OCI-LY1 (cell line): ENCODE data around the gene B4GALT5.
"Not testable (repeated sequence)": the region's sequence is repeated elsewhere in the genome, so short reads cannot be mapped to it uniquely, and the experiment has no call there.

Experiments used
- H2AFZ ChIP-seq: fragments of 200-600 bp; sonication (generic), shearing (Covaris generic); 2 replicates; pipeline ENCODE4 v1.6.0; 2014; ENCODE audit warnings: antibody characterized with exemption, mild to moderate bottlenecking, low read length
- H3F3A ChIP-seq: fragments of 200-600 bp; sonication (generic), shearing (Covaris generic); 2 replicates; pipeline ENCODE4 v1.6.0; 2014; ENCODE audit warnings: mild to moderate bottlenecking, antibody characterized with exemption, low read length, moderate library complexity; ENCODE audit not compliant: insufficient read depth
- H3K27ac ChIP-seq: fragments of 200-600 bp; sonication (generic); 2 replicates; pipeline ENCODE4 v1.5.1; 2014; ENCODE audit warnings: low read length, mixed run types, mild to moderate bottlenecking, low read depth; ENCODE audit not compliant: poor library complexity, severe bottlenecking
- H3K27me3 ChIP-seq: fragments of 200-600 bp; sonication (generic); 2 replicates; pipeline ENCODE4 v1.6.0; 2014; ENCODE audit warnings: antibody characterized with exemption, mild to moderate bottlenecking, low read length, moderate library complexity; ENCODE audit not compliant: insufficient read depth
- H3K36me3 ChIP-seq: fragments of 200-600 bp; sonication (generic); 2 replicates; pipeline ENCODE4 v1.6.1; 2014; ENCODE audit warnings: mild to moderate bottlenecking, antibody characterized with exemption, low read length, moderate library complexity, mixed read lengths; ENCODE audit not compliant: insufficient read depth
- H3K4me1 ChIP-seq: fragments of 200-600 bp; sonication (generic); 2 replicates; pipeline ENCODE4 v1.5.1; 2014; ENCODE audit warnings: mild to moderate bottlenecking, low read length, moderate library complexity; ENCODE audit not compliant: insufficient read depth, severe bottlenecking
- H3K4me2 ChIP-seq: fragments of 200-600 bp; sonication (generic), shearing (Covaris generic); 2 replicates; pipeline ENCODE4 v1.6.1; 2014; ENCODE audit warnings: low read length
- H3K4me3 ChIP-seq: fragments of 200-600 bp; sonication (generic); 2 replicates; pipeline ENCODE4 v1.5.1; 2014; ENCODE audit warnings: low read length, low read depth, mild to moderate bottlenecking, mixed read lengths; ENCODE audit not compliant: poor library complexity, severe bottlenecking
- H3K79me2 ChIP-seq: fragments of 200-600 bp; shearing (Covaris generic); 2 replicates; pipeline ENCODE4 v1.6.1; 2016; ENCODE audit warnings: mixed run types, low read length, mixed read lengths; ENCODE audit not compliant: insufficient read depth
- H3K9ac ChIP-seq: fragments of 200-600 bp; sonication (generic), shearing (Covaris generic); 2 replicates; pipeline ENCODE4 v1.6.1; 2014; ENCODE audit warnings: mild to moderate bottlenecking, low read length, mixed read lengths
- H3K9me2 ChIP-seq: fragments of 200-600 bp; sonication (generic), shearing (Covaris generic); 2 replicates; pipeline ENCODE4 v1.6.1; 2014; ENCODE audit warnings: low read depth, mild to moderate bottlenecking, low read length, mixed read lengths
- H3K9me3 ChIP-seq: fragments of 200-600 bp; shearing (Covaris generic); 2 replicates; pipeline ENCODE4 v1.6.1; 2014; ENCODE audit warnings: low read length, mixed read lengths
- H4K20me1 ChIP-seq: fragments of 200-600 bp; sonication (generic), shearing (Covaris generic); 2 replicates; pipeline ENCODE4 v1.6.0; 2016; ENCODE audit warnings: mild to moderate bottlenecking, low read length; ENCODE audit not compliant: insufficient read depth
- EZH2 ChIP-seq: fragments of 200-600 bp; sonication (generic), shearing (Covaris generic); IDR thresholded peaks from 2 replicates; pipeline ENCODE4 v1.8.0; 2017; ENCODE audit warnings: borderline replicate concordance, mixed run types, mild to moderate bottlenecking, antibody characterized with exemption, low read length, moderate library complexity, mixed read lengths
- TF ChIP-seq, protein P1 (sequence below): fragments of 200-600 bp; sonication (generic), shearing (Covaris generic); IDR thresholded peaks from 2 replicates; pipeline ENCODE4 v1.5.1; 2017; ENCODE audit warnings: mild to moderate bottlenecking, antibody characterized with exemption, low read length, moderate library complexity, mixed read lengths

Gene B4GALT5

DNA sequence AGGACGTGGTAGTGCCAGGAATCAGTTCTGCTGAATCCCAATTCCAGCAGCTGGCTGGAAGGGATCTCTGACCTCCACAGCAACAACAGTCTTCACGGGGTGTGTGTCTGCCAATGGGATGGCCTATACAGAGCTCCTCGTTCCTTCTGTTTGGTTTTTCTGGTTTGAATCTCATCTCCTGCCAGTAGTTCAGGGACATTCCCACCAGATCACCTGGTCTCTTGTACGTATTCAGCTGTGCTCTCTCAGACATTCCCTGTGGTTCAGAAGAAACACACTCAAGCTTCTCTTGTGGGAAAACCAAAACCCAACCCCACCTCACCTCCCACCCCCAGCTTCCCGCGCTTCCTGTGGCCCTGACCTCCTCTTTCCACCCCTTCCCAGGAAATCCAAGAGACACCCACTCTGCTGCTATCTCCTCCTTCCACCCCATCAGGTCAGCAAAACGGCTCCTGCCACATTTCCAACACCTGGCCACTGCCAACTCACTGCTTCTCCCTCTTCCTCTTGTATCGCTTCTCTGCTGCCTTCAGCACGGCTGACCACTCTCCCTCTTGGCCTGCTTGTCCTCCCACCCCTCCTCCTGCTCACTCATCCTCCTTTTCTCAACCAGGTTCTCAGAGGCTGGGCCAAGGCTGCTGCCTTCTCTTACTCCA lies 82.5 kb downstream of the B4GALT5 start:
- Histone ChIP-seq H3K4me2 (peak overlapping the region; percentile 59), H3K4me3 (peak overlapping the region; percentile 25), H2AFZ (no peak overlapping the region), H3K9ac (peak overlapping the region; percentile 52), H3F3A (peaks cover 14% of the 10 kb centered on the region), H3K27me3 (no peaks in the 10 kb centered on the region), H3K36me3 (peaks cover 33% of the 10 kb centered on the region), H3K4me1 (peaks cover 85% of the 10 kb centered on the region), H3K9me3 (peaks cover 7% of the 10 kb centered on the region), H3K79me2 (no peaks in the 10 kb centered on the region), H4K20me1 (no peaks in the 10 kb centered on the region), H3K9me2 (no peaks in the 10 kb centered on the region), H3K27ac (peak overlapping the region; percentile 97)
- no peak for TF ChIP-seq EZH2
- TF ChIP-seq, protein P1, sequence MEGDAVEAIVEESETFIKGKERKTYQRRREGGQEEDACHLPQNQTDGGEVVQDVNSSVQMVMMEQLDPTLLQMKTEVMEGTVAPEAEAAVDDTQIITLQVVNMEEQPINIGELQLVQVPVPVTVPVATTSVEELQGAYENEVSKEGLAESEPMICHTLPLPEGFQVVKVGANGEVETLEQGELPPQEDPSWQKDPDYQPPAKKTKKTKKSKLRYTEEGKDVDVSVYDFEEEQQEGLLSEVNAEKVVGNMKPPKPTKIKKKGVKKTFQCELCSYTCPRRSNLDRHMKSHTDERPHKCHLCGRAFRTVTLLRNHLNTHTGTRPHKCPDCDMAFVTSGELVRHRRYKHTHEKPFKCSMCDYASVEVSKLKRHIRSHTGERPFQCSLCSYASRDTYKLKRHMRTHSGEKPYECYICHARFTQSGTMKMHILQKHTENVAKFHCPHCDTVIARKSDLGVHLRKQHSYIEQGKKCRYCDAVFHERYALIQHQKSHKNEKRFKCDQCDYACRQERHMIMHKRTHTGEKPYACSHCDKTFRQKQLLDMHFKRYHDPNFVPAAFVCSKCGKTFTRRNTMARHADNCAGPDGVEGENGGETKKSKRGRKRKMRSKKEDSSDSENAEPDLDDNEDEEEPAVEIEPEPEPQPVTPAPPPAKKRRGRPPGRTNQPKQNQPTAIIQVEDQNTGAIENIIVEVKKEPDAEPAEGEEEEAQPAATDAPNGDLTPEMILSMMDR: no peak

DNA sequence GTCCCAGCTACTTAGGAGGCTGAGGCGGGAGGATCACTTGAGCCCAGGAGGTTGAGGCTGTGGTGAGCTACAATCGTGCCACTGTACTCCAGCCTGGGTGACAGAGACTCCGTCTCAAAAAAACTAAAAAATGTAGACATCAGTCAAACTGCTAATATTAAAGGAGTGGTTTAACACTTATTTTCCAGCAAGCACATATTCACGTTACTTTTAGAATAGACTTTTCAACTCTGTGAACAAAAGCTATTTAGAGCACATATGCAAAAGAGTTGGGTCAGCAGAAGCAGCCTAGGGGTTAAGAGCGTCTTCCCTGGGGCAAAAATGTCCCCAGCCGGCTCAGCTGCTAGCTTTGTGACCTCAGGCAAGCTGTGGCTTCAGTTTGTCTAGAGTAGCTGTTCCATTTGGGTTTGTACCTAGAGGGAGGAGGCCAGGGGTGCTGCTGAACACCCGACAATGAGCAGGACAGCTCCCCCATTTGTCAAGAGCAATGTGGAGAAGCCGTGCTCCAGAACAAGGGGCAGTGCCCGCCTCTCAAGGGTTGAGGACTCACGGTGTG lies 83.2 kb downstream of the B4GALT5 start:
- no peaks in the 10 kb centered on the region for H3K27me3 ChIP-seq
- H3K4me2 ChIP-seq: peak overlapping the region; percentile 59
- H3K4me1 ChIP-seq: peaks cover 85% of the 10 kb centered on the region
- H4K20me1 ChIP-seq: no peaks in the 10 kb centered on the region
- H3K27ac ChIP-seq: peak overlapping the region; percentile 97
- peaks cover 7% of the 10 kb centered on the region for H3K9me3 ChIP-seq
- H3K9ac ChIP-seq: peak overlapping the region; percentile 52
- no peaks in the 10 kb centered on the region for H3K79me2 ChIP-seq
- H2AFZ ChIP-seq: no peak overlapping the region
- H3K4me3 ChIP-seq: peak overlapping the region; percentile 25
- H3K36me3 ChIP-seq: peaks cover 27% of the 10 kb centered on the region
- no peaks in the 10 kb centered on the region for H3K9me2 ChIP-seq
- peaks cover 14% of the 10 kb centered on the region for H3F3A ChIP-seq
- TF ChIP-seq, protein P1: no peak
- no peak for TF ChIP-seq EZH2

DNA sequence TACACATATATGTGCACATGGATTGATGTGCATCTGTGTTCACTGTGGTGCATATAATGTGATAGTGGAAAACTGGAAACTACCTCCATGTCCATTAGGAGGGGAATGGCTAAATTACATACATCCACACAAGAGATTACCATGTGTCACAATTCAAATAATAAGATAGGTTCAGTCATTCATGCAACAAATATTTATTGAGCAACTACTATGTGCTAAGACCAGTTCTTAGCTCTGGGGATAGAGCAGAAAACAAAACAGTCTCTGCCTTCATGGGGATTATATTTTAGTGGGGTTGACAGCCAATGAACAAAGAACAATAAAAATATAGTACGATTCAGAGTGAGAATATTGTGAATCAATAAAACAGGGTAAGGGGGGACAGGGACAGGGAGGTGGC lies 84.1 kb downstream of the B4GALT5 start:
- Histone ChIP-seq H3F3A (peaks cover 14% of the 10 kb centered on the region), H3K27me3 (no peaks in the 10 kb centered on the region), H3K4me3 (no peak overlapping the region), H3K9me2 (no peaks in the 10 kb centered on the region), H4K20me1 (no peaks in the 10 kb centered on the region), H3K36me3 (peaks cover 22% of the 10 kb centered on the region), H3K9ac (no peak overlapping the region), H3K9me3 (peaks cover 7% of the 10 kb centered on the region), H3K4me2 (no peak overlapping the region), H3K79me2 (no peaks in the 10 kb centered on the region), H2AFZ (no peak overlapping the region), H3K4me1 (peaks cover 85% of the 10 kb centered on the region), H3K27ac (peak overlapping the region; percentile 97)
- TF ChIP-seq, protein P1: no peak
- no peak for TF ChIP-seq EZH2

DNA sequence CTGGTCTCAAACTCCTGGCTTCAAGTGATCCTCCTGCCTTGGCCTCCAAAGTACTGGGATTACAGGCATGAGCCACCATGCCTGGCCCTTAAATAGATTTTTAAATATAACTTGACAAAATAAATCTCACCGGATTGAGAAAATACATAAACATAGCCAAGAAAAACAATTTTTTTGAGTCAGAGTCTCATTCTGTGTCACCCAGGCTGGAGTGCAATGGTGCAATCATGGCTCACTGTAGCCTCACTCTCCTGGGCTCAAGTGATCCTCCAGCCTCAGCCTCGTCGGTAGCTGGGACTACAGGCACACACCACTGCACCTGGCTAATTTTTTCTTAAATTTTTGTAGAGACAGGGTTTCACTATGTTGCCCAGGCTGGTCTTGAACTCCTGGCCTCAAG lies 85.4 kb downstream of the B4GALT5 start:
- not testable (repeated sequence) for H4K20me1 ChIP-seq, H3K4me3 ChIP-seq, H3K9ac ChIP-seq, H3K4me2 ChIP-seq, H2AFZ ChIP-seq, H3K27me3 ChIP-seq, H3K79me2 ChIP-seq, H3F3A ChIP-seq, H3K9me3 ChIP-seq, H3K9me2 ChIP-seq
- peaks cover 16% of the 10 kb centered on the region for H3K36me3 ChIP-seq
- H3K4me1 ChIP-seq: peaks cover 79% of the 10 kb centered on the region
- H3K27ac ChIP-seq: peak overlapping the region; percentile 97
